HAP-1 (cell line): Measurements from ENCODE around the gene QSOX2.

ENCODE experiments used
- DNase-seq, 2 experiments: peaks; one replicate each; pipeline ENCODE4 v3.0.0-alpha.2; 2016 to 2020; ENCODE audit warnings: low spot score in 2 of 2
- H3K27me3 ChIP-seq: fragments of 250-450 bp; sonication (Bioruptor Pico); 2 replicates; pipeline ENCODE4 v1.5.1; 2020; ENCODE audit warnings: low read depth, mild to moderate bottlenecking, moderate library complexity
- H3K36me3 ChIP-seq: fragments of 250-450 bp; sonication (Bioruptor Pico); replicated peaks from 2 replicates; pipeline ENCODE4 v1.5.1; 2020; ENCODE audit warnings: mild to moderate bottlenecking
- H3K4me1 ChIP-seq: fragments of 250-450 bp; sonication (Bioruptor Pico); 2 replicates; pipeline ENCODE4 v1.5.1; 2020; ENCODE audit warnings: mild to moderate bottlenecking
- H3K4me3 ChIP-seq: fragments of 250-450 bp; sonication (Bioruptor Pico); 2 replicates; pipeline ENCODE4 v1.5.1; 2020; ENCODE audit warnings: mild to moderate bottlenecking, moderate library complexity
- H3K9me3 ChIP-seq: fragments of 250-450 bp; sonication (Bioruptor Pico); 2 replicates; pipeline ENCODE4 v1.5.1; 2020; ENCODE audit warnings: mild to moderate bottlenecking, moderate library complexity
- in situ Hi-C: fragments of 300-500 bp; cut with MboI; formaldehyde crosslinking; loops from 3 replicates; pipeline ENCODE4 v1.14.3; 2020; ENCODE audit warnings: low sequenced_read_pairs, inconsistent platforms, mixed read lengths

The QSOX2 gene

DNA sequence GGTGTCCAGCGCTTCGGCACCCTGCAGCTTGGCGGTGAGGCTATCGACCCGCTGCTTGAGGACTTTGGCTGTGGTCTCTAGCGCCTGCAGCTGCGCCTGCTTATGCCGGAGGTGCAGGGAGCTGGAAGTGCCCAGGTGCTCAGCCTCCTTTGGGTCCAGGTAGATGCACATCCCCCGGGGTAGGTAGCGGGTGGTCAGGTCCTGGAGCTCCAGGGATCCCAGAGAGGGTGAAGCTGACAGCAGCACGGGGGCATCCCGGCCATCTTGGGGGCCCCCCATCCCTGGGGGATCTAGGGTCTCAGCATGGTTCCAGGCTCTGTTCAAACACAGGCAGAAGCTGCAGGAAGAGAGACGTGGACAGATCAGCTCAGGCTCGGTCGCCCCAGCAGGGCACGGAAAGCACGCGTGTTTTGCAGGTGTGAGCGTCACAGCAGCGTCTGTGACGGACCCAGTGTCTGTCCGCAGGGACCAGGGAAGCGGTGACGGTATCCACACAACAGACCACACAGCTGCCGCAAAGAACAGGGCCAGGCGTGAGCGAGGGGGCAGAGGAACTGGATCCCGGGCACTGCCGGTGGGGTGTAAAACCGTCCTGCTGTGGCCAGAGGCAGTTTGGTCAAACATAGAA lies 40.9 kb upstream of the QSOX2 start:
- Histone ChIP-seq H3K9me3 (no peaks in the 10 kb centered on the region), H3K27me3 (no peaks in the 10 kb centered on the region), H3K4me1 (no peaks in the 10 kb centered on the region), H3K36me3 (no peaks in the 10 kb centered on the region), H3K4me3 (no peak overlapping the region)
- no peak for DNase-seq
- in situ Hi-C loops = loop anchor here (10.0 kb wide), 1 partner anchor 122 kb away; no protein-coding TSS in a partner anchor

GRCh38 chr9:136285501-136286358 lies 40.1 kb upstream of the QSOX2 start:
- Histone ChIP-seq H3K9me3 (no peaks in the 10 kb centered on the region), H3K27me3 (no peaks in the 10 kb centered on the region), H3K4me3 (no peak overlapping the region), H3K36me3 (no peaks in the 10 kb centered on the region), H3K4me1 (no peaks in the 10 kb centered on the region)
- in situ Hi-C loops = loop anchor here (10.0 kb wide), 1 partner anchor 121 kb away; no protein-coding TSS in a partner anchor
- no peak for DNase-seq

GRCh38 chr9:136284951-136285350 lies 39.3 kb upstream of the QSOX2 start:
- Histone ChIP-seq H3K27me3 (no peaks in the 10 kb centered on the region), H3K4me3 (no peak overlapping the region), H3K9me3 (no peaks in the 10 kb centered on the region), H3K4me1 (no peaks in the 10 kb centered on the region), H3K36me3 (no peaks in the 10 kb centered on the region)
- in situ Hi-C loops = loop anchor here (10.0 kb wide), 1 partner anchor 120 kb away; no protein-coding TSS in a partner anchor
- DNase-seq = no peak

- no peaks in the 10 kb centered on the region for H3K4me1 ChIP-seq
- in situ Hi-C loops = loop anchor here (10.0 kb wide), 1 partner anchor 120 kb away; no protein-coding TSS in a partner anchor
- H3K27me3 ChIP-seq = no peaks in the 10 kb centered on the region
Observed at GRCh38 chr9:136284311-136284710, 38.7 kb upstream of the QSOX2 start.

DNA sequence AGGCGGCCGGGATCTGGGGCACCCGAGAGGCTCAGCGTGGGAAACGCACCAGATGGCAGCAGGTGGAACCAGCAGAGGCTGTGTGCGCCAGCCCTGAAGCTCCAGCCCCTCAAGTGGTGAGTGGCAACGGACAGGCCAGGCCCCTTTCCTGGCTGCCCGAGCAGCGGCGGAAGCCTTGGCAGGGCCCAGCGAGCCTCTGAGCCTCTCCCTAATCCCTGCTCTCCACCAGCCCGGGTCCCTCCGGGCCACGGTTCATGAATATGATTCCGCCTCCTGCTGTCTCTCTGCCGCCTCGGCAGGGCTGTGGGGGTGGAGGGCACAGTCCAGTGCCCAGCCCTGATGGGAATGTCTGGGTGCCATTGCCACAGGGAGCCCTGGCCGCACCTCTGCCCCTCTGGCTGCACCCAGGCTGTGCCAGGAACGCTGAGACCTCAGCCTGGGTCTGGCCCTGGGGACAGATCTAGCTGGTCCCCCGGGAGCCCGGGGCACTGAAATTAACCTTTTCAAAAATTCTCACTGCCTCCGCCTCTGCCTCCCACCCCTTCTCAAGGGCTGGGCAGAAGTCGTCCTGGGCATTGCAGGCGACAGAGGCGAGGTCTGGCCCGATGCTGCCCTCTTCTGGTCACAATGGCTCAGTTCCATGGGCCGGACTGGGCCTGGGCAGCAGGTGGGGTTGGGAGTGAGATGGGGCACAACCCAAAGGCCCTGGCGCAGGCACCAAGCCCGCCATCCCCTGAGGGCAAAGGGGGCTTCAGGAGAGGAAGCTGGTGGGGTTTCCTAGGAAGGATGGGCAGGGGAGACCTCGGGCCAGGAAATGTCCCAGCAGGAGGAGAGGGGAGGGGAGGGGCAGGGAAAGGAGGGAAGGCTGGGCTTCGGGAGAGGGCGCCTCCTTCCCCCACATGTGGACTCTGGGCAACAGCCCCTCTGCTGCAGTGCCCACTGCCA lies 38.0 kb upstream of the QSOX2 start:
- peak; percentile 49 to 88 for DNase-seq
- Histone ChIP-seq H3K36me3 (no peaks in the 10 kb centered on the region), H3K9me3 (no peaks in the 10 kb centered on the region), H3K4me1 (no peaks in the 10 kb centered on the region), H3K4me3 (no peak overlapping the region), H3K27me3 (no peaks in the 10 kb centered on the region)
- in situ Hi-C loops = loop anchor here (10.0 kb wide), 1 partner anchor 119 kb away; no protein-coding TSS in a partner anchor

More at GRCh38 chr9:136284311-136284710, 38.7 kb upstream of the QSOX2 start:
- H3K4me3 ChIP-seq = no peak overlapping the region
- DNase-seq = no peak
- no peaks in the 10 kb centered on the region for H3K36me3 ChIP-seq
- no peaks in the 10 kb centered on the region for H3K9me3 ChIP-seq

DNA sequence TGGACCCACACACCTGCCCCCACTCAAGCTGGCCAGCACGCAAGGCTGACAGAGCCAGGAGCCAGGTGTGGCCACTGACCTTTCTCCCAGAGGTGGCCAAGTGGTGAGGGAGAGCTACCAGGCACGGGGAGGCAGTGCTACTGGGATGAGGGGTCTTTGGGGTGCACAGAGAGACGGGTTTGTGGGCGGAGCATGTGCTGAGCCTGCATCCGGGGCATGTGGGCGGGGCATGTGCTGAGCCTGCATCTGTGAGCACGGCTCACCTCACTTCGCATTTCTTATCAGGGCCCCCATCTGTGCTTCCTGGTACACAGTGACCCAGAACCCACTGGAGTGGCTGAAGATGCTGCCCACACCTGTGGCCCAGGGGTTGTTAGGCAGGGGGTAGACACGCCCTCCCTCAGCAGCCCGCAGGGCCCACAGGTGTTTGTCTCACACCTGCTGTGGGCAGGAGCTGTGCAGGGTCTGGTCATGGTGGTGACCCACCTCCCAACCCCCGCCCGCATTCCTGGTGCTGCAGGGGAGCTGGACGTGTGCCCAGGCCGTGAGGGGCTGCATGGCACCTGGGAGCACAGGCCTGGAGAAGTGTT lies 36.8 kb upstream of the QSOX2 start:
- in situ Hi-C loops = loop anchor here (10.0 kb wide), 1 partner anchor 118 kb away; no protein-coding TSS in a partner anchor
- Histone ChIP-seq H3K4me3 (no peak overlapping the region), H3K36me3 (no peaks in the 10 kb centered on the region), H3K27me3 (no peaks in the 10 kb centered on the region; the same call in 1 of the 2 replicates), H3K9me3 (no peaks in the 10 kb centered on the region), H3K4me1 (no peaks in the 10 kb centered on the region)
- DNase-seq = no peak

- no peaks in the 10 kb centered on the region for H3K36me3 ChIP-seq
- no peaks in the 10 kb centered on the region for H3K4me1 ChIP-seq
- in situ Hi-C loops = loop anchor here (10.0 kb wide), 1 partner anchor 117 kb away; no protein-coding TSS in a partner anchor
- peaks cover 3% of the 10 kb centered on the region for H3K27me3 ChIP-seq
- no peaks in the 10 kb centered on the region for H3K9me3 ChIP-seq
- DNase-seq = no peak
- H3K4me3 ChIP-seq = no peak overlapping the region
Observed at GRCh38 chr9:136281421-136282271, 36.0 kb upstream of the QSOX2 start.

DNA sequence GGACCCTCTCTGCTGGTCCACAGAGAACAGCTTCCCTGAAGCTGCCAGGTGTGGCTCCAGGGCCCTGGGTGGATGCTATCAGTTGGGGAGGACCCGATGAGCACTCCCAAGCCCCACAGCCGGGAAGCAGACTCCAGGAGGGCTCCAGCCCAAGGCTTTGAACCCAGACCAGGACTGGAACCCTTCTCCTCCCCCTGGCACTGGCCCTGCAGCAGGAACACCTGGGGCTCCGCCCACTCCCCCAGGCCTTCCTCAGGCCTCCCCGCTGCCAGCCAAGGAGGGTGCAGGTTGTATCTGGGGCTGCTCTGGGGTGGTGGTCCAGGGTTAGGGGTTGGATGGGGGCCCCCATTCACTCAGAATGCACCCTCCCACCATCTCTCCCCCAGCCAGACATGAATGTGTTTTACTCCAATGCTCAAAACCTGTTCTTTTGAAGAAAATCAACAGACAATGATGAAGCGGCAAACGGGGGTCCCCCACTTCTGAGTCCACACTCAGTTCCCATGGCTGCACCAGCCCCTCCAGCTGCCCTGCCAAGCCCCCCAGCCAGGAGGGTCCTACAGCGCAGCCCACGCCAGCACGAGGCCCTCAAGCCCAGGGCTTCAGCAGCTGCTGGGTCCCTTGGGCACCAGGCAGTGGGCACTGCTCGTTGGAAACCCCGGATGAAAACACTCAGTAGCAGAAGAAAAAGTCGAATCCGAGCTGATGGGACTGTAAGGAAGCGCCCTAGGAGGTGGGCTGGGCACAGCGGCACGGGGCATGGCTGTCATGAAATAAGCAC lies 35.1 kb upstream of the QSOX2 start:
- Histone ChIP-seq H3K27me3 (peaks cover 12% of the 10 kb centered on the region), H3K36me3 (no peaks in the 10 kb centered on the region), H3K4me3 (no peak overlapping the region), H3K4me1 (no peaks in the 10 kb centered on the region), H3K9me3 (no peaks in the 10 kb centered on the region)
- no peak for DNase-seq
- in situ Hi-C loops = loop anchor here (10.0 kb wide), 1 partner anchor 116 kb away; no protein-coding TSS in a partner anchor

DNA sequence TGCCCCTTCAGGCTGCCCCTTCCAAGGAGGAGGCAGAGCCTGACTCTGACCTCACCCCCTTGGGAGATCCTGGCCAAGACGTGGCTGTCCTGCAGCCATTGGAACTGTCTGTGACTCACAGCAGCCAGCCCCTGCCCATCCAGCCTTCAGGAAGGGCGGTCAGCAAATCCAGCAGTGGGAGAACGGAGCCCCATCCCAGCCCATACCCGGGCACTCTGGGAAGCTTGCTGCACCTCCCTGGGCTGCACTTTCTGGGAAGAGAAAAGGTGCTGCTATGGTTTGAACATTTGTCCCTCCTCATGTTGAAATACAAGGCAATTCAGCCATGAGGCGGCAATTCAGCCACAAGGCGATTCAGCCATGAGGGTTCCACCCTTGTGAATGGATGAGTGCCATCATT lies 33.9 kb upstream of the QSOX2 start:
- H3K4me3 ChIP-seq = no peak overlapping the region

DNA sequence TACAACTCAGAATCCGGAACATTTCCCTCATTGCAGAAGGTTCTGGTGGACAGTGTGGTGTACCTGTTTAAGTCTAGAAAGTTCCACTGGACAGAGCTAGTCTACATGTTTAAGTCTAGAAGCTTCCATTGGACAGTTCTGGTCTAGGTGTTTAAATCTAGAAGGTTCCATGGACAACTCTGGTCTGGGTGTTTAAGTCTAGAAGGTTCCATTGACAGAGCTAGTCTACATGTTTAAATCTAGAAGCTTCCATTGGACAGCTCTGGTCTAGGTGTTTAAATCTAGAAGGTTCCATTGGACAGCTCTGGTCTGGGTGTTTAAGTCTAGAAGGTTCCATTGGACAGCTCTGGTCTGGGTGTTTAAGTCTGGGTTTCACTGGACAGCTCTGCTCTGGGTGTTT lies 33.3 kb upstream of the QSOX2 start:
- Histone ChIP-seq H3K9me3 (no peaks in the 10 kb centered on the region), H3K4me1 (no peaks in the 10 kb centered on the region), H3K4me3 (no peak overlapping the region), H3K36me3 (no peaks in the 10 kb centered on the region), H3K27me3 (peaks cover 27% of the 10 kb centered on the region)
- in situ Hi-C loops = no loop called here
- no peak for DNase-seq

More for the DNA sequence above, 33.9 kb upstream of the QSOX2 start:
- in situ Hi-C loops = no loop called here
- H3K27me3 ChIP-seq = peaks cover 25% of the 10 kb centered on the region
- DNase-seq = no peak
- no peaks in the 10 kb centered on the region for H3K9me3 ChIP-seq
- H3K36me3 ChIP-seq = no peaks in the 10 kb centered on the region
- H3K4me1 ChIP-seq = no peaks in the 10 kb centered on the region

DNA sequence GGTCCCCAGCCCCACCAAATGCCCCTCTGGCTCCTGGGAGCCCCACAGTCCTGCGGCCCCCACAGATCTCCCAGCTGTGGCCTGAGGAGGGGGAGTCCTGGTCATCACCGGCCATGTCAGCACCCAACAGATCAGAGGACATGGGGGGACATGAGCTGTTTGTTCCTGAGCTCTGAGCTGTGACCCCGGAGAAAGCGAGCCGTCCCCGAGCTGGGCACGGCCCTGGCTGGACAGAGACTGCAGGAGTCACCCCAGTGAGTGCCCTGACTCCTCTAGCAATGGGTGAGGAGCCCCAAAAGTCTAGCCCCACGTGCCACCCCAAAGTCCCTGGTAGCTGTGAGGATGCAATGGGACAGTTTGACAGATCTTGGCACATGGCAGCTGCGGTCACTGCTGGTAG lies 32.6 kb upstream of the QSOX2 start:
- Histone ChIP-seq H3K27me3 (peaks cover 33% of the 10 kb centered on the region), H3K36me3 (no peaks in the 10 kb centered on the region), H3K9me3 (no peaks in the 10 kb centered on the region), H3K4me1 (no peaks in the 10 kb centered on the region), H3K4me3 (no peak overlapping the region)
- in situ Hi-C loops = no loop called here
- DNase-seq = no peak

GRCh38 chr9:136277746-136278145 lies 32.1 kb upstream of the QSOX2 start:
- no peaks in the 10 kb centered on the region for H3K36me3 ChIP-seq
- no peaks in the 10 kb centered on the region for H3K9me3 ChIP-seq
- no peak overlapping the region for H3K4me3 ChIP-seq
- no peaks in the 10 kb centered on the region for H3K4me1 ChIP-seq
- in situ Hi-C loops = no loop called here
- peaks cover 33% of the 10 kb centered on the region for H3K27me3 ChIP-seq
- no peak for DNase-seq
